Brain pericyte (primary cell): ENCODE results near the gene ITPR3.

Experiments used
- DNase-seq: peaks from one replicate; pipeline ENCODE4 v3.0.0-alpha.2; 2012; ENCODE audit warnings: low read depth, low spot score

The ITPR3 gene

DNA sequence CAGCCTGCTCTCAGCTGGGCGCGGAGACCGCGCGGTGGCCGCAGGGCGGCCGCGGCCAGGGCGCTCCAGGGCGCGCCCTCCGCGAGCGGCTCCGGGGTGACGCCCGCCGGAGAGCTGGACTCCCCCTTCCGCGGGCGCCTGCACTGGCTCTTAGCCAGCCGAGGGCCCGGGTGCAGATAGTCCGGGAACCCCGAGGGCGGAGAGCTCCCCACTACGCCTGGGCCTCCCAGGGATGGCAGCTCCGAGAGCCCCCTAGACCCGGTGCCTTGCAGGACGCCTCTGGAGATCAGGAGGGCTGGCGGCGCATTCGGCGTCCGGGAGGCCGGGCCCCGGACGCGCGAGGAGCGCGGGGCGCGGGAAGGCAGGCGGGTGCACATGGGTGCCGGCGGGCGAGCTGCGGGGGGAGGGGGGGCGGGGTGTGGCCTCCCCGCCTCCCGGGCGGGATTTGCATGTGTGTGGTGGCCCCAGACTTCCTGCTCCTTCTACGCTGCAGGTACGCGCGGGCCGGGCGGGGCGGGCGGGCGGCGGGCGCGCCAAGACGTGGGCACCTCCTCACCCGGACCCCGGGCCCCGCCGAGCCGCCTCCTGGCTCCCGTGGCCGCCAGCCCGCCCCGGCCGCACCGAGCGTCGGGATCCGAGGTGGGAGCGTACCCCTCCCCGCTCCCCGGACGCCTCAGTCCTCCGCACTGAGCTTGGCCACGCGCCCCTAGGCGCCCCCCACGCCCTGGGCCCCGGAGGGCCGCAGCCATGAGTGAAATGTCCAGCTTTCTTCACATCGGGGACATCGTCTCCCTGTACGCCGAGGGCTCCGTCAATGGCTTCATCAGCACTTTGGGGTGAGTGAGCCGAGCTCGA lies at the start of gene ITPR3:
TSS of gene ITPR3 (plus strand) at position 467 of the 855 bp plus-strand sequence. CDS start at position 748, 281 bp downstream.
- no peak for DNase-seq

DNA sequence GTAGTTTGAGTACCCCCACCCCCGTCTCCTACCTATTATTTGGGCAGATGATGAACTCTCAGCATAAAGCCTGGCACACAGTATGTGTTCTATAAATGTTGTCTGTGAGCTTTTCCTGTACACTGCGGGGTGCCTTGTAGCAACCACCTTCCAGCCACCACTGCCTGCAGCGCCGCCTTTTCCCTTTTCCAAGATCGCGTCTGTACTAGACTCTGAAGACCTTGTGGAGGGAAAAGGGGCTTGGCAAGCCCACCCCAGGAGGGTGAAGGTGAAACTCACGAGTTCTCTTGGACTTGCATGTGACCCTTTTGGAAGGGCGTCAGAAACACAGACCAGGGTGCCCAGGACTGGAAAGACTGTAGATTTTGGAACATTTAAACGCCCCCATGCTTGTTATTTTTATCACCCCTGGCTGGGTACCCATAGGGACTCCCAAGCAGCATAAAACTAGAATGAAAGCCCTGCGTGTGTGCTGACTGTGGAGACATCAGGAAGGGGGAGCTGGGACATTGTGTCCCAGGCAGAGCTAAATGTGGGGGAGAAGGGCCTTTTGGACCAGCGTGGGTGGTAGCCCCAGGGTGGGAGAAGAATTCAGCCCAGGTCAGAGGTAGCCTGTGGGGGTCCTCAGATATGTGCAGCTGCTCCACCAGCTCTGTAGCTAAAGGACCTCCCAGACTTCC lies 49.3 kb upstream of the ITPR3 start:
- DNase-seq, result no peak

DNA sequence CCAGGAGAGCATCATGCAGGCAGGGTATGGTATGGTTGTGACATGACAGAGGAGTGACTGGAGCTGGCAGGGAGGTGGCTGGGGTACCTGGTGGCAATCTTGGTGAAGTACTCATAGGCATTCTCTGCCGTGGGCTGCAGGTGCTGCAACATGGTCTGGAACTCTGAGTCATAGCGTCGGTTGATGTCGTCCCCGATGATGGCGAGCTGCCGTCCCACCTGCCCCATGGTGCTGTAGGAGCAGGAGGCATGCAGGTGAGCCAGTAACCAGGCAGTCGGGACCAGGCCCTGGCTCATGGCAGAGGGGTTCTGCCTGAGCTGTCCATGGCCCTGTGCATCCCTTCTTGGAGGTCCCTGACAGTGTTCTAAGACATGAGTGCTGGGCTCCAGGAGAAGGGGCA lies 45.9 kb upstream of the ITPR3 start:
- DNase-seq, result no peak

DNA sequence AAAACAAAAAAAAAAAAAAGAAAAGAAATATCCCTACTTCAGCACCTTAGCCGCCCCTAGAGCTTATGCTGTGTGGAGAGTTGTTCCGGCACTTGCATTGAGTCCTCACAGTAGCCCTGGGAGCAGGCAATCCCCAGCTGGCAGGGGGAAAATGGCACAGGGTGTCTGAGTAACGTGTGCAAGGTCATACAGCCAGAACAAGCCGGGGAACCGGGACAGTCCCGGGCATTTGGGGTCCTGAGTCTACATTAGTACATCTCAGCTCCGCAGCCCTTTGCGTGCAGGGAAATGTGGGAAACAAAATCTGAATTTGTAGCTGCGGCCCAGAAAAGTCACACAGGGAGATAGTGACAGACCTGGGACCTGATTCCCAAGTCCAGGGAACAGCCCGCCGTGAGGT lies 44.5 kb upstream of the ITPR3 start:
- DNase-seq, result no peak

DNA sequence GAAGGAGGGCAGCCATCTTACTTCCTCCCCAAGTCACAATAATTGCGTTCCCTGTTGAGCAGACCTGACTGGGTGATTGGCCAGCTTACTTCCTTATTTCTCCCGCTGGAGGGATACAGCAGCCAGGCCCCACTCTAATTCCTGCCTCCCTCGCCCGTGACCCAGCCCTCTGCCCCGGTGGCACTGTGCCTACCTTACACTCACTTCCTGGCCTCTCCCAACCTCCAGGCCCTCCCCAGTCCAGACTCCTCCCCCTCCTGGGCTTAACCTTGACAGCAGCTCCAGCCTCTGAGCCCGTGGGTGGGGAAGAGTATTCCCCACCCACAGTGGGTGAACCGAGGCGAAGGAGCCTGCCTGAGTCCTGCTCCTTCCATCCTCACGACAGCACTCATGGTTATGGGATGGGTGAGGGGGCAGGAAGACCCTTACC lies 44.0 kb upstream of the ITPR3 start:
- no peak for DNase-seq

DNA sequence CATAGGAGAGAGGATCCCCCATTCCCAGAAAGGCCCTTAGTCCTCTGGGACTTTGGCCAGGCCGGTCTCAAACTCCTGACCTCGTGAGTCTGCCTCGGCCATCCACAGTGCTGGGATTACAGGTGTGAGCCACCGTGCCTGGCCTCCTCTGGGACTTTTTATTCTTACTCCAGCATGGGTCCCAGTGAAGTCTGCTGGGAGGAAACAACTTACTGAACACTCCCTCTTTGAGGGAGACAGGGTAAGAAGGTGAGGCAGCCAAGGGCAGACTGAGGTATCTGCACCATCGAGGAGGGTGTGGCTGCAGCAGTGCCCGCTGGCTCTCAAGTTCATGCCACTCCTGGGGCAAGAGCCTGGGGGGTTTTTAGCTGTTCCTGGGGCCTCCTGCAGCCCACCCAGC lies 43.4 kb upstream of the ITPR3 start:
- no peak for DNase-seq

DNA sequence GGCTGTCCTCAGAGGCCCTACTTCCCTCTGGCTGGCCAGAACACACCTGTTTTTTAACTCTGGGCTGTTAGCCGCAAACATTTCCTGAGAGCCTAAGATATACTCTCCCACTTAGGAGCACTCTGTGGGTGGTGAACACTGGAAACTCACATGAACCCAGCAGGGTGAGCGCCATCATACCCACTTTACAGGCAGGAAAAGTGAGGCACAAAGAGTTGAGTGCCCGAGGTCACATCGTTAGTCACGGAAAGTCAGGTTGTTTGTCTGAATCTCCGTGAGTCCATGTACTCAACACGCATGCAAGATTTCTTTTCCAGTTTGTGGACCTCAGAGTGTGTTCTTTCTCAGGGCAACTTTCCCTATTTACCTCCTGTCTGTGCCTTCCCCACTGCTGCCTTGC lies 43.0 kb upstream of the ITPR3 start:
- DNase-seq, result no peak

DNA sequence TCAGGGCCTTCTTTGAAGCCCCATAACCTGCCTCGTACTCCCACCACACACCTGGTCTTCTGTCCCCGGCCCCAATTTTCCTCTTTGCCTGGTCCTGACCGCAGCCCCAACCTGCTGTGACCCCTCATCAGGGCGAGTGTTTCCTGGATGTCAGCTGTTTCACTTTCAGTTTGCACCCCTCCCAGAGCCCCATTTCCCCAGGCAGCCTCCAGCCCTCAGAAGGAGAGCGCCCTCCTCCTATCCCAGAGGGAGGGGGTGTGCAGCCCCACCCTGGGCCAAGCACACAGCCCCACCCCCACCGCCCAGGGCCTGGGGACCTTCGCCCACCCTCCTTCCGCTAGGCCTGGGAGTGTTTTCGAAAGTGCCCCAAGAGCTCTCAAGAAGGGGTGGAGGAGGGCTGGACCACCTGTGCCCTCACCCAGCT lies 42.5 kb upstream of the ITPR3 start:
- no peak for DNase-seq

DNA sequence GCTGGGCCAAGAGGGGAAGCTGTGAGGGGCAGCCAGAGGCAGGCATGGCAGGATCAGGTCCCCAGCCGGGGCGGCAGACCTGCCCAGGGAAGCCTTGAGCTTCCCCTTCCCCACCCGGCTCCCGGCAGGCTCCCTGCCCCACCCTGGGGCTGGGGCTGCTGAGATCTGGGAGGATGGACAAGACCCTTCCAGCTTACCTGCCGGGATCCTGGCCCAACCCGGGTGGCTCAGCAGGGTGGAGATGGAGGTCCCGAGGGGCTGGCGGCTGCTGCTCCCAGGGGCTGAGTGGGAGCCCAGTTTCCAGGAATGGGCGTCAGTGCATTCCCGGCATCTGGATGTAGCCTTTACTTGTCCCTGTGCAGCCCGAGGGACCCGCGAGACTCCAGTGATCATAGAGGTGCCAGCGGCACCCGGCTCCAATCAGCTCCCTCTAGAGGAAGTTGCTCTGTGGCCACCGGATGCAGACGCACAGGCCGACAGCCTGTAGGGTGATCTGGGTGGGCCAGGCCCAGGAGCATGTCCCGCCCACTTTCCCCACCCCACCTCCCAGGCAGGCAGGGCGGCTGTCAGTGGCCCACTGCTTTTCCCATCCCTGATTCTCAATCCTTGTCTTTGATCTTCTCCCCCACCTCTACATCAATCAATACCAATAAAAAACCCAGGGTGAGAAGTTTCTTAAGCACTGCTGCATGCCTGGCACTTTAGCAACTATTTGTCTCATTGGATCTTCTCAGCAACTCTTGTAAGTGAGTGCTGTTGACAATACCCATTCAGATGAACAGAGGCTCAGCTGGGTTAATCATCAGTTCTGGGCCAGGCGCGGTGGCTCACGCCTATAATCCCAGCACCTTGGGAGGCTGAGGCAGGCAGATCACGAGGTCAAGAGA lies 41.1 kb upstream of the ITPR3 start, which contains the start of gene BAK1:
TSS of gene BAK1 (minus strand) at position 449 of the 887 bp plus-strand sequence. CDS start 2,672 bp downstream, outside the sequence.
- peak; percentile 41 for DNase-seq

DNA sequence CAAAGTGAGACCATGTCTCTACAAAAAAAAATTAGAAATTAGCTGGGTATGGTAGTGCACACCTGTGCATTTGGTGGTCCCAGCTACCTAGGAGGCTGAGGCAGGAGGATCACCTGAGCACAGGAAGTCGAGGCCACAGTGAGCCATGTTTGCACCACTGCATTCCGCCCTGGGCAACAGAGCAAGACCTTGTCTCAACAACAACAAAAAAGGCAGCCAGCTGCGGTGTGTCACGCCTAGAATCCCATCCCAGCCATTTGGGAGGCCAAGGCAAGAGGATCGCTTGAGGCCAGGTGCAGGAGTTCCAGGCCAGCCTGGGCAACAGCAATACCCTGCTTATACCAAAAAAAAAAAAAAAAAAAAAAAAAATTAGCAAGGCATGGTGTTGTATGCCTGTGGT lies 39.9 kb upstream of the ITPR3 start:
- no peak for DNase-seq

DNA sequence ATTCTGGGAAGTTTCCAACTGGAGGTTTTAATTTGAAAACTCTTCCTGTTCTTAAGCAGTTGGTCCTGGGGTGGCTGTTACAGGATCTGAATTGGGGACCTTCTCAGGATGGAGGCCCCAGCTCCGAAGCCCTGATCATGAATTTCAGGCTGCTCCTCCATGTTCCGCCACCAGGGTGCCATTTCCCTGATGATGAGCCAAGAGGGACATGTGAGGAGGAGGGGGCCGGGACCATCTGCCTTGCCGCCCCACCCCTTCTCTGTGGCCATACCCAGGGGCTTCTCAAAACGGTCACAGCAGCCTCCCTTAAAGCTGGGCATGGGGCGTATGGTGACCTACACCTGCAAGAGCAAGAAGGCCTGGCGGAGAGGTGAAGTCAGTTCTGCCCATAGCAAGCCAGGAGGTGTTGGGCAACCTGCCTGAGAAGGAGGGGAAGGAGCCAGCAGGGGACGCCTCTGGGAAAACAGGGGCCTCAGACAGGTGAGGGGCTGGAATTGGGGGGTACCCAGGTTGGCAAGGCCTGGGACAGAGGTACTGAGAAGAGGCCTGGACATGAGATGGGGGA lies 37.4 kb upstream of the ITPR3 start:
- DNase-seq, result no peak

DNA sequence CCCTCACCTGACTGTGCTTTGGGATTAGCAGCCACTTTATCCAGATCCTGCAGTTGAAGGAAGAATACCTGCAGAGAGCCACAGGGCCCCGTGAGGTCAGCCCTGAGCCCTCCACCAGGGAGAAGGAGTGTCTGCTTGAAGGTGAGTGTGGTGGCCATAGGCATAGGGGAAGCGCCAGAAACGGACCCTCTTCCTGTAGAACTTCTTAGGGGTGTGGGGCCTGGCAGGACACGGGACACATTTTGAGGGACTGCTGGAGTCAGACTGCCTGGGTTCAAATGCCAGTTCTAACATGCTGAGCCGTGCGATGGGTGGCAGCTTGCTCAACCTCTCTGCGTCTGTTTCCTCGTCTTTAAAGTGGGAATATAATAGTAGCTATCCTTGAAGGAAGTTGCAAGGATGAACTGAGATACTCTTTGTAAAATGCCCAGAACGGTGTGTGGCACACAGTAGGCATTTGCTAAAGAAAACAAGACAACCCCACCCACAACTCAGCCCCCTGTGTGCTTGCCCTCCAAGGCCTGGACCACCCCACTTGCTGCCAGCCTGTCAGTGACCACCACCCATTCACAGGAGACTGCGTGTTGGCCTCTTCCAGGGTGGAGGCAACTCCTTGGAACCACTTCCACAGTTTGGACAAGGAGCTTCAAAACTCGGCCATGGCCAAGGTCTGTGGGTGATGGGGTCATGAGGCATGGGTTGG lies 36.3 kb upstream of the ITPR3 start:
- DNase-seq, result no peak

DNA sequence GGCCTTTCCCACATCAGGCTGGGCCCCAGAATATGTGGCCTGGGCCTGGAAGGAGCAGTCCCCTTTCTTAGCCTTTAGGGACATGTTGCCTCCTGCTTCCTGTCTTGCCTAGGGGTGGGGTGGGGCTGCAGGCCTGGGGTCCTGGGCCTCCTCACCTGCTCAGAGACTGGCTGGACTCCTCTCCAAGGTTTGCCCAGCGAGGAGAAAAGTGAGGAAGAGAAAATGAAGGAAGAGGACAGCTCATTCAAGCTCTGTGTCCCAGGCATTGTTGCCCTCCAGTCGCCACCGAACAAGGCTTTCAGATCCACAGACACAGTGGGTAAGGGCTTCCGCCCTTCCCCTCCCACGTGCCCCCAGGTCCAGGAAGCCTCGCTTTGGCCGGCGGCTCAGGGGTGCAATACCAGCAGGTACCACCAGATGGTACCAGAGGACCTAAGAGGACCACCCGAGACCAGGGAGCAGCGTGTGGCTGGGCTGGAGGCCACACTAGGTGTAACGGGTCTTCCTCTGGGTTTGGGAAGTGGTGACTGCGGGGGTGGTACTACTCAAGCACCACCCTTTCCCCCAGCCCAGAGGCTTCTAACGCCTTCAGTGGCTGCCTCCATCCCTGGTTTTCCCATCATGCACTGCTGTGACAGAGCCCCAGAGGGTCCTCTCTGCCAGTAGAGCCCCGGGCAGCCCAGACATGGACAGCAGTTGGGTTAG lies 35.6 kb upstream of the ITPR3 start:
- no peak for DNase-seq

DNA sequence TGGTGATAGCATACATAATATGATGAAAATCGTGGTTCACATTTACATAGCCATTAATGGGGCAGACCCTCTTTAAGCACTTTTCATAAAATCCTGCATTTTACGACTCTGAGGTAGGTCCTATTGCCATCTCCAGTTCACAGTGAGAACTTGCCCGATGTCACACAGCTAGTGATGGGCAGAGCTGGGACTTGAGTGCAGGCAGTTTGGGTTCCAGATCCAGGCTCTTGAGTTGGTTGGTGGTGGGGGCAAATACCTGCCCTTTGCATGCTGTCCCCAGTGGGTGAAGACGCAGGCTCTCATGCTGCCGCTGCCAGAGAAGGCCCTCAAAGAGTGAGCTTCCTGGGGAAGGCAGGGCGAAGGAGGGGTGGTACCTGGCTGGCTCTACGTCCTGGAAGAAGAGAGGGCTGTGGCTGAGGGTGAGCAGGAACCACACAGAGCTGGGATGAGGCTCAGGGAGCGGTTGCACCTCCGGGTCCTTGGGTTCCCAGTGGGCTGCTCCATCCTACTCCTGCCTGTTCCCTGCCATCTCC lies 34.9 kb upstream of the ITPR3 start:
- DNase-seq, result no peak

DNA sequence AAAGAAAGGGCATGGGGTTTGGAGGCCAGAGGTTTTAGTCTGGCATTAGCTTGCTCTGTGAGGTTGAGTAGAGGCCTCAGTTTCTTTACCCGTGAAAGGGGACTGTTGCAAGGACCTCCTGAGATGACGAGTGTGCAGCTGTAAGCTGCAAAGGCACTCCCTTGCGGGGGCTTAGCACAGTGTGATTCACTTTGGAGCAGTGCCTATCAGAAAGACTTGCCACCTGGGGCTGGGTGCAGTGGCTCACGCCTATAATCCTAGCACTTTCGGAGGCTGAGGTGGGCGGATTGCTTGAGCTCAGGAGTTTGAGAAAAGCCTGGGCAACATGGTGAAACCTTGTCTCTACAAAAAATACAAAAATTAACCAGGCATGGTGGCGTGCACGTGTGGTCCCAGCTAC lies 33.6 kb upstream of the ITPR3 start:
- no peak for DNase-seq

DNA sequence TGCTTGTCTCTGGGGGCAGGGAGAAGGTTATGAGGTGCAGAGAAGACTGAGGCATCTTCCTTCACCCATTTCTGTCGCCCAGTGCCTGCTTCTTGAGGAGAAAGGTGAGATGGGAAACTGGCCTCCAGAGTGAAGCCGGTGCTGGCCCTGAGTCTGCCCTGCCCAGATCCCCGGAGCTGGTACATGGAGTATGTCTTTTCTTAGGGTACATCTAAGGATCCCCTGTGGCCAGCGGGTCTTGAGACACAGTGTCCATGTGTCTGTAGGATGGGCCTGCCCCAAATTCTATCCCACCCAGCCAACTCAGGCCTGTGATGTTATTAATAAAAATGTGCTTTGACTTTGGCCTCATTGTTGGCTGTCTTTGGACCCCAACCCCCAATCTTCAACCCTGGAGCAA lies 32.2 kb upstream of the ITPR3 start:
- no peak for DNase-seq

DNA sequence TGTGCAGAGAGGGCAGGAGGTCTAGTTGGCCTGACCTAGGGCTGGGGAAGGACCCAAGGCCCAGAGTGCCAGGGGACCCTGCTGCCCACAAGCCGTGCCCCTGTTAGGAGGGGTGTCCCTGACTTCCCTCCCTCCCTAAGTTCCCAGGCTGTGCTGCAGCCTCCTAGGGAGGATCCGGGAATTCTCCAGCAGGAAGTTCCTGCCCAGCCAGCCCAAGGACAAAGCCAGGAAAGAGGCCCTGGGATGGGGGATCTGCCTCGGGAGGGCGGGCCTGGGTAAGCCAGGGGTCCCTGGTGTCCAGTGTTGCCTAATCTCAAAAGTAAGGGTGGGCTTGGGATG lies 31.8 kb upstream of the ITPR3 start:
- DNase-seq, result no peak

DNA sequence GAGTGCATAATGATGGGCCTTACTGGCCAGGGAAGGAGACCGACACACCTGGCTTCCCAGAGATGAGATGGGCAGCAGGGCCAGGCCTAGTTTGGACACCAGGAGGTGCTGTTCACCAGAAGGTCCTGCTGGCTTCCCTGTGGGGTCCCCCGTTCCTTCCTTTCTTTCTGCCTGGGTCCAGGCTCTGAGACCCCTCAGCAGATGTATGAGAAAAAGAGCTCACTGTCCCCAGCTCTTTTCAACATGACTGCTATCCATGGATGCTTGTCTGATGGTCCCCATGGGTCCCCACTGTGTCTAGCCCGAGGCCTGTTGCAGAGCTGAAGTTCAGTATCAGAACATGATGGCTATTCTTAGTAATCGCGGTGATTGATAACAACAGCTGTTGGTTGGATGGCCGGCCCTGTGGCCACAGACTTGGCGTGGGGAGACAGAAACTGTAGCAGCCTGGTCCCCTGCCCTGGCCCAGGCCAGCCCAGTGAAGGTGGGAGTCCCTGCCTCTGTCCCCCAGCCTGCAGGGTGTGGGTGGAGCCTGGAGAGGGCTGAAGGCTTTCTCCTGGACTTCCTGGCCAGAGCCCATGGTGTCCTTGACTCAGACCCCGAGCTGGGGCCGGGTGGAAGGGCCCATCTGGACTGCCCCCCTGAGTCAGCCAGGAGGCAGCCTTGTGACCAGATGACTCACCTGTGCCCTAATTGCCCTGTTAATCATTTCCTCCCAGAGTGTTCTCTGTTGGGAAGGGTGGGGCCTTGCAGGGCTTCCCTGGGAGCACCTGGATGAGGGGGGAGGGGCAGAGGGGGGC lies 31.2 kb upstream of the ITPR3 start:
- no peak for DNase-seq

DNA sequence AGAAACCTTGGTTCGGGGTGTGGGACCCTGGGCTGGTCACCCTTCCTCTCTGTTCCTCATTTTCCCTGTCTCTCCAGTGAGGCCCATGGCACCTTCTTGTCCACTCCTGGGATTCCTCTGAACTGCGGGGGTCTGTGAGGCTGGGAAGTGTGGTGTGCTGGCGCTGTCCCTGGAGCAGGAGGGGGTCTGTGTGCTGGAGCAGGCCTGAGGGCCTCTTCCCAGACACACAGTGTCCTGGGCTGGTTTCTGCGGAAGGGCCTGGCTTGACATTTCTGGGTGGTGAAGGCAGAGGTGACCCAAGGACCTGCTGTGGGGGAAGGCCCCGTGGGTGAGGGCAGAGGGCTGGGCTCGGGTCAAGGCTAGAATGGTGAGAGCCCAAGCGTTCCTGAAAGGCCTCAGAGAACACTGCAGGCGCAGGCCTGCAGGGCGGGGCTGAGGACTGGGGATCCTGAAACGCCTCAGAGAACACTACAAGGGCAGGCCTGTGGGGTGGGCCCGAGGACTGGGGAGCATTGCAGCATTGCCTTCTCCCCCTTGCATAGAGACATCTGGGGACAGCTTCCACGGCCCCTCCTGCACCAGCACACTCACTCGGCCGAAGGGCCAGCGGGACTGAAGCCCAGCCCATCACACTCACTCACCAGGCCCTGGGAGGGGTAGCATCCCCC lies 30.5 kb upstream of the ITPR3 start:
- no peak for DNase-seq
